ENCODE results near the gene NR2F1. TPM values are rescaled to one million over a fixed set of nuclear protein-coding genes. Genes with fewer than 3 reads are reported as not detected.
A peak's percentile ranks its signal among the peaks of the same experiment; 100 is the strongest.

Gene NR2F1
- total RNA-seq, 1 experiment from 2014 or later = 51.2 TPM

DNA sequence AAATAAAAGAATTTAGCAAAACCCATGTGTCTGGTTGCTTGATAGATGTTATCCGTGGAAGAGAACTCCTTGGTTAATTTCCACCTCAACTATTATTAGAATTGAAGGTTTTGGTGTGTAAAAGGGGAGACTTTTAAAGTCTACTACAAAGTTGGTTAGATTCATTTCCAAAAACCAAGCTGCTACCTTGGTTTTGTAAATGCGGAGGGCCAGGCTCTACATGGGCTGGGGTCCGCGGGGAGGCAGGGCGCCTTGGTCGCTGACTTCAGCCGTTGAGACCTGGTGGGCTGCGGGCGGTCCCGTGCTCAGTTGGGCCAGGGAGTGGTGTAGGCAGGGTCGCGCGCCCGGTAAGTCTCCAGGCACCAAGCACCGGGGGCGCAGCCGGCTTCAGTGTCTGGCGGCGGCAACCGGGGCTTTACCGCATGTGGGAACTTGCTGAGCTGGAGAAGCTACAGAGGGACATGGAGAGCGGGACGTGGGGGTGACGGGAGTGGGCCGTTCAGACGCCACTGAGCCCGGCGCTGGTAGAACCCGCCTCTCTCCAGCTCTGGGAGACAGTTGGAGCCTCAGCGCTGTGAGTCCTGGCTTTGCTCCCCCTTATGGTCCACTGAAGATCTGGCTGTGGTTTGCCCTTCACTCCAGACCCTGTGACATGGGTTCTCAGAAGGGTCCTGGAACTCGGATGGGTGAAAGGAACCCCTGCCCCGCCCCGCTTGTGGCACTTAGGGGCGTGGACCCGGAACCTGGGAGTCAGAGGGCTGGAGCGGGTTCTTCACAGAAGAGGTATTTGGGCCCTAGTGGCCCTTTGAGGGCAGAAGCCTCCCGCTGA, 11.8 kb downstream of the NR2F1 start:
- DNase-seq (ENCODE audit: low read depth, low spot score) (no peak), ATAC-seq (no peak)
- Histone ChIP-seq H3K27me3 (ENCODE audit: insufficient read depth, low read length) (no peaks in the 10 kb centered on the region), H2AFZ (ENCODE audit: low read depth, low read length, poor library complexity, severe bottlenecking) (no peak overlapping the region), H3K9ac (ENCODE audit: low read length) (no peak overlapping the region), H4K20me1 (ENCODE audit: insufficient read depth) (no peaks in the 10 kb centered on the region), H3K9me3 (ENCODE audit: control insufficient read depth in 1 of 2, insufficient read depth in 1 of 2, low read depth in 1 of 2, low read length in 2 of 2) (no peaks in the 10 kb centered on the region), H3K9me2 (ENCODE audit: insufficient read depth) (no peaks in the 10 kb centered on the region), H3K4me3 (replicated peaks in 1 of 2; ENCODE audit: low read depth in 1 of 2, low read length in 2 of 2) (no peak overlapping the region), H3K36me3 (ENCODE audit: control insufficient read depth in 1 of 2, insufficient read depth in 2 of 2, low read length in 2 of 2) (peaks cover 0 to 36% of the 10 kb centered on the region in 2 experiments; a peak in 2 of 4 replicates), H3K27ac (ENCODE audit: low read depth, low read length) (no peak overlapping the region), H3K79me2 (ENCODE audit: insufficient read depth, low read length) (peaks cover 1% of the 10 kb centered on the region; the same call in 1 of the 2 replicates), H3K4me1 (ENCODE audit: control insufficient read depth in 1 of 2, insufficient read depth in 2 of 2, low read length in 2 of 2) (peaks cover 17 to 26% of the 10 kb centered on the region in 2 experiments), H3K4me2 (ENCODE audit: low read length) (no peak overlapping the region)
- intact Hi-C loops (cut with micrococcal nuclease) = loop anchor here (5.0 kb wide), 1 partner anchor 317 kb away; no protein-coding TSS in a partner anchor
- ChIA-PET RAD21 (ENCODE audit: low non-redundant PET in 1 of 2, low total read pairs in 2 of 2, uncharacterized antibody in 2 of 2, unreplicated experiment in 2 of 2) (no interaction called here), CTCF (interaction anchor here (1.1 to 1.3 kb wide), 2 partner anchors 12 to 207 kb away, joined by 3 read pairs; partner anchors contain the start of gene NR2F1), POLR2A (interaction anchor here (1.1 to 1.5 kb wide), 2 partner anchors 8 to 12 kb away, joined by 3 read pairs; partner anchors contain the start of gene NR2F1)
- TF ChIP-seq POLR2A (IDR thresholded peaks at IDR 0.05; ENCODE audit: borderline replicate concordance, extremely low read depth, insufficient read depth, insufficient read length) = no peak
- no TSS peak for BruUV-seq (replicated peaks)

DNA sequence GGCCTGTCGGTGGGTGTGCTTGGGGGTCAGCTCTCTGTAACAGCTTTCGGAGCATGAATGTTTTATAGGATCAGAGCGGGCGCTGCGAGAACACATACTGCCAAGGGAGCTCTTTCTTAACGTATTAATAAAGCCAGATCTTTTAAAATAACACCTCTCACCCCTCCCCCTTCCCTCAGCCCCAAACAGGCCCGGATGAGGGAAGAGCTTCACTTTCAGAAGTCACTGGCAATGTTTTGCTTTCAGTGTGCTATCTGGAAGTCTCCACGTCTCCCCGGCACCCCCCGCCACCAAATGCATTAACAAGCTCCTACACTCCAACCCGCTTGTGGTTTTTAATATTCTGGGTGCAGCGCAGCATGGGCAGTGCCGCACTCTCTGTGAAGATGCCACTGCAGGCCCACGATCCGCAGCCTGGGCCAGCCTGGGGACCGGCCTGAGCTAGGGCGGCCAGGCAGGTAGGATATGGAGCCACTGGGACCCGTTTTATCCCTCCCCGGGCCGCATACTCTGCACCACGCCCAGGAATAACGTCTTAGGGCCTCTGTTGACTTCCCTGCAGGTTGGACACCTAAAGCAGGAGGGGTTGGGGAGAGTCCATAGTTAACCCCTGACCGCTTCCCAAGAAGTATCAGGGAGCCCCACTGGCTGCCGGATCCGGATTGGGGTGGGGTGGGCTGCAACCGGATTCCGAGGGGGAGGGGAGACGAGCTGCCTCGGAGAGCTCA, 12.6 kb downstream of the NR2F1 start:
- no peak overlapping the region for H3K4me2 ChIP-seq (ENCODE audit: low read length)
- no peak for ATAC-seq
- TF ChIP-seq SP1 (IDR thresholded peaks at IDR 0.05; ENCODE audit: low read depth) = no peak
- no peak for TF ChIP-seq ZNF274 (IDR thresholded peaks at IDR 0.05; ENCODE audit: low read depth, low read length)
- no peak for TF ChIP-seq CEBPB (IDR thresholded peaks at IDR 0.05; ENCODE audit: low read depth)
- TF ChIP-seq, protein P1, sequence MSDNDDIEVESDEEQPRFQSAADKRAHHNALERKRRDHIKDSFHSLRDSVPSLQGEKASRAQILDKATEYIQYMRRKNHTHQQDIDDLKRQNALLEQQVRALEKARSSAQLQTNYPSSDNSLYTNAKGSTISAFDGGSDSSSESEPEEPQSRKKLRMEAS (IDR thresholded peaks at IDR 0.05) = no peak
- TF ChIP-seq YY1 (IDR thresholded peaks at IDR 0.05; ENCODE audit: extremely low read depth, insufficient replicate concordance, low read depth, low read length) = no peak
- no peak for TF ChIP-seq JUND (IDR thresholded peaks at IDR 0.05)
- TF ChIP-seq, protein P2, sequence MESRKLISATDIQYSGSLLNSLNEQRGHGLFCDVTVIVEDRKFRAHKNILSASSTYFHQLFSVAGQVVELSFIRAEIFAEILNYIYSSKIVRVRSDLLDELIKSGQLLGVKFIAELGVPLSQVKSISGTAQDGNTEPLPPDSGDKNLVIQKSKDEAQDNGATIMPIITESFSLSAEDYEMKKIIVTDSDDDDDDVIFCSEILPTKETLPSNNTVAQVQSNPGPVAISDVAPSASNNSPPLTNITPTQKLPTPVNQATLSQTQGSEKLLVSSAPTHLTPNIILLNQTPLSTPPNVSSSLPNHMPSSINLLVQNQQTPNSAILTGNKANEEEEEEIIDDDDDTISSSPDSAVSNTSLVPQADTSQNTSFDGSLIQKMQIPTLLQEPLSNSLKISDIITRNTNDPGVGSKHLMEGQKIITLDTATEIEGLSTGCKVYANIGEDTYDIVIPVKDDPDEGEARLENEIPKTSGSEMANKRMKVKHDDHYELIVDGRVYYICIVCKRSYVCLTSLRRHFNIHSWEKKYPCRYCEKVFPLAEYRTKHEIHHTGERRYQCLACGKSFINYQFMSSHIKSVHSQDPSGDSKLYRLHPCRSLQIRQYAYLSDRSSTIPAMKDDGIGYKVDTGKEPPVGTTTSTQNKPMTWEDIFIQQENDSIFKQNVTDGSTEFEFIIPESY (IDR thresholded peaks at IDR 0.05; ENCODE audit: extremely low read depth, insufficient replicate concordance, low read length) = no peak
- no peak for TF ChIP-seq SIN3A (IDR thresholded peaks at IDR 0.05; ENCODE audit: low read depth)
- TF ChIP-seq EGR1 (IDR thresholded peaks at IDR 0.05; ENCODE audit: low read depth) = no peak
- no peak for TF ChIP-seq TCF7L2 (IDR thresholded peaks at IDR 0.05; ENCODE audit: borderline replicate concordance, extremely low read depth, insufficient read depth, insufficient read length)
- TF ChIP-seq, protein P3, sequence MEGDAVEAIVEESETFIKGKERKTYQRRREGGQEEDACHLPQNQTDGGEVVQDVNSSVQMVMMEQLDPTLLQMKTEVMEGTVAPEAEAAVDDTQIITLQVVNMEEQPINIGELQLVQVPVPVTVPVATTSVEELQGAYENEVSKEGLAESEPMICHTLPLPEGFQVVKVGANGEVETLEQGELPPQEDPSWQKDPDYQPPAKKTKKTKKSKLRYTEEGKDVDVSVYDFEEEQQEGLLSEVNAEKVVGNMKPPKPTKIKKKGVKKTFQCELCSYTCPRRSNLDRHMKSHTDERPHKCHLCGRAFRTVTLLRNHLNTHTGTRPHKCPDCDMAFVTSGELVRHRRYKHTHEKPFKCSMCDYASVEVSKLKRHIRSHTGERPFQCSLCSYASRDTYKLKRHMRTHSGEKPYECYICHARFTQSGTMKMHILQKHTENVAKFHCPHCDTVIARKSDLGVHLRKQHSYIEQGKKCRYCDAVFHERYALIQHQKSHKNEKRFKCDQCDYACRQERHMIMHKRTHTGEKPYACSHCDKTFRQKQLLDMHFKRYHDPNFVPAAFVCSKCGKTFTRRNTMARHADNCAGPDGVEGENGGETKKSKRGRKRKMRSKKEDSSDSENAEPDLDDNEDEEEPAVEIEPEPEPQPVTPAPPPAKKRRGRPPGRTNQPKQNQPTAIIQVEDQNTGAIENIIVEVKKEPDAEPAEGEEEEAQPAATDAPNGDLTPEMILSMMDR (IDR thresholded peaks at IDR 0.05 in 2 of 3, conservative IDR thresholded peaks at IDR 0.05 in 1 of 3; ENCODE audit: borderline replicate concordance in 1 of 3, insufficient read depth in 1 of 3, low read depth in 2 of 3, low read length in 2 of 3) = no peak
- no peak for TF ChIP-seq ZFX (IDR thresholded peaks at IDR 0.05)

More for the DNA sequence above, 12.6 kb downstream of the NR2F1 start:
- Histone ChIP-seq H3K9ac (ENCODE audit: low read length) (no peak overlapping the region), H3K4me3 (replicated peaks in 1 of 2; ENCODE audit: low read depth in 1 of 2, low read length in 2 of 2) (no peak overlapping the region), H4K20me1 (ENCODE audit: insufficient read depth) (no peaks in the 10 kb centered on the region), H2AFZ (ENCODE audit: low read depth, low read length, poor library complexity, severe bottlenecking) (no peak overlapping the region), H3K4me1 (ENCODE audit: control insufficient read depth in 1 of 2, insufficient read depth in 2 of 2, low read length in 2 of 2) (peaks cover 17 to 19% of the 10 kb centered on the region in 2 experiments), H3K9me2 (ENCODE audit: insufficient read depth) (no peaks in the 10 kb centered on the region), H3K79me2 (ENCODE audit: insufficient read depth, low read length) (no peaks in the 10 kb centered on the region), H3K36me3 (ENCODE audit: control insufficient read depth in 1 of 2, insufficient read depth in 2 of 2, low read length in 2 of 2) (peaks cover 0 to 29% of the 10 kb centered on the region in 2 experiments; a peak in 2 of 4 replicates), H3K9me3 (ENCODE audit: control insufficient read depth in 1 of 2, insufficient read depth in 1 of 2, low read depth in 1 of 2, low read length in 2 of 2) (no peaks in the 10 kb centered on the region), H3K27ac (ENCODE audit: low read depth, low read length) (peak overlapping the region; percentile 36; the same call in 1 of the 2 replicates), H3K27me3 (ENCODE audit: insufficient read depth, low read length) (no peaks in the 10 kb centered on the region)
- POLR2A ChIA-PET = interaction anchor here (1.1 to 1.5 kb wide), 2 partner anchors 9 to 13 kb away, joined by 3 read pairs; partner anchors contain the start of gene NR2F1
- no TSS peak for BruUV-seq (replicated peaks)
- RAD21 ChIA-PET (ENCODE audit: low non-redundant PET in 1 of 2, low total read pairs in 2 of 2, uncharacterized antibody in 2 of 2, unreplicated experiment in 2 of 2) = no interaction called here
- no peak for DNase-seq (ENCODE audit: low read depth, low spot score)
- CTCF ChIA-PET = interaction anchor here (1.1 to 1.3 kb wide), 2 partner anchors 13 to 206 kb away, joined by 3 read pairs; partner anchors contain the start of gene NR2F1
- intact Hi-C loops (cut with micrococcal nuclease) = loop anchor here (5.0 kb wide), 1 partner anchor 317 kb away; no protein-coding TSS in a partner anchor

All from HCT116 (cell line).